SW480 (cell line): ENCODE measurements around the gene RIIAD1.
"Not testable (repeated sequence)": the region's sequence is repeated elsewhere in the genome, so short reads cannot be mapped to it uniquely, and the experiment has no call there.

Experiments
- DNase-seq: peaks from one replicate; pipeline ENCODE4 v3.0.0-alpha.2; 2016; ENCODE audit warnings: low spot score

The RIIAD1 gene

GRCh38 chr1:151711044-151711800 is 10.1 kb upstream of the RIIAD1 start:
- no peak for DNase-seq

- DNase-seq, result no peak
Measured at GRCh38 chr1:151711951-151712350, 9.4 kb upstream of the RIIAD1 start.

DNA sequence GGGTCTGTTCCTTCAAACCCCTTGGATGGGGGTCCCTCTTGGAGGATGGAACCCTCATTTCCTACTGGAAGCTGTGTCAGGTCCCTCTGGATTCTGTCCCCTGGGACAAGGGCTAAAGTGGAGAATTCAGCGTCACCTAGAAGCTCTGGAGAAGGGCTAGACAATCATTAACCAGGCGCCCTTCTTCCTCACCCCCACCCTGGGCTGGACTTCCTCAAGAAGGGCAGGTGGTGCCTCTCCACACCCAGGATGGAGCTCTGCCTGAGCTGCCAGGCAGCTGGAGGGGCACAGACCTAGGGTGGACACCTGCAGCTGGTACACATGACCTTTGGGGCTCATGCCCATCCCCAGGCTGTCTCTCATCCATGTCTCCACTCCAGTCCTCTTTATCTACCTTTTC is 8.3 kb upstream of the RIIAD1 start:
- DNase-seq, result no peak

- DNase-seq, result no peak
Measured at GRCh38 chr1:151713874-151714273, 7.4 kb upstream of the RIIAD1 start.

GRCh38 chr1:151714820-151715725 is 6.2 kb upstream of the RIIAD1 start:
- DNase-seq, result no peak

DNA sequence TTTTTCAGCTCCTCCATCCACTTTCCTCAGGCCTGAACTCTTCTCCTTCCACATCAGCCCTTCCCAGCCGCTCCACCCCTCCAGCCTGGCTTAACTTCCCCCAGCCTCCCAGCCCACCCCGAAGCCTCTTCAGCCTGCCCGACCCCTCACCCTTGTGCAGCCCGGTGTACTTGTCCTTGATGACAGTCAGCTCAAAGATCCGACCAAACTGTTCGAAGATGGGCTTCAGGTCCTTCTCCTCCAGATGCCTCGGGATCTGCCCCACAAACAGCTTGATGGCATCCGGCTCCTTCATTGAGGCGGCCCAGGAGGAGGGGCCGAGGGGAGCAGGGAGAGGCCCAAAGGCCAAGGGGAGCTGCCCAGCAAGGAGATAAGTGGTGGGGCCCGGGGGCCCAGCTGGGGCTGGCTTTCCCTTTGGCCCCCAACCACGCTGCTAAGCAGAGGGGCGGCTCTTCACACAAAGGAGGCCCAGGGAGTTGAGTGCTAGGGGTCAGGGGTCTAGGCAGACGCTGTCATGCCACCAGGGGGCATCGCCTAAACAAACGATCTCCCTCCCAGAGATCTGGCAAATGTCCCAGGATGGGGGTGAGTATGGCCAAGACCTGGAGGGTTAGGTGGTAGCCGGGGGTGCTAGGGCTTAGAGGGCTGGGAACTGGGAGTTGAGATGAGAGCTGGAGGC is 5.5 kb upstream of the RIIAD1 start:
- DNase-seq, result no peak

- no peak for DNase-seq
Measured at GRCh38 chr1:151716405-151716762, 4.9 kb upstream of the RIIAD1 start.

- DNase-seq, result peak; percentile 24
Measured at GRCh38 chr1:151716771-151717631, 4.3 kb upstream of the RIIAD1 start, which contains the start of gene CELF3. Gene CELF3, minus strand, starts transcription at chr1:151716803. Its CDS starts 783 bp downstream, at chr1:151716020.

- no peak for DNase-seq
Measured at GRCh38 chr1:151718011-151718431, 3.3 kb upstream of the RIIAD1 start.

DNA sequence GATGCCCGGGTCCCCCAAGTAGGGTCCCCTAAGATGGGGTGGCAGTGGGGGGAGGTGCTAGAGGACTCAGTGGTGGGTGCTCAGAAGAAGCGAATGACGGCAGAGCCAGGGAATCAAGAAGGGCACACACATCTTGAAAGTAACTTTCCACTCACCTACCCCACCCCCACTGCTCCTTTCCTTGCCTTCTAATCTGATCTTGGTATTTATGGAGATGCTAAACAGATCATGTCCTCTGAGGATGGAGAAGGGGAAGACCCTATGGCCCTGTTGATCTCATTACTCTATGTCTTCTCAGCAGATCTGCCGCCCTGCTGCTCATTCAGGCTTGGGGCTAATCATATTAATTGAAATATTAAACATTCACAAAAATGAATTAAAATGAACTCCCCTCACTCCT is 2.7 kb upstream of the RIIAD1 start:
- DNase-seq, result no peak

DNA sequence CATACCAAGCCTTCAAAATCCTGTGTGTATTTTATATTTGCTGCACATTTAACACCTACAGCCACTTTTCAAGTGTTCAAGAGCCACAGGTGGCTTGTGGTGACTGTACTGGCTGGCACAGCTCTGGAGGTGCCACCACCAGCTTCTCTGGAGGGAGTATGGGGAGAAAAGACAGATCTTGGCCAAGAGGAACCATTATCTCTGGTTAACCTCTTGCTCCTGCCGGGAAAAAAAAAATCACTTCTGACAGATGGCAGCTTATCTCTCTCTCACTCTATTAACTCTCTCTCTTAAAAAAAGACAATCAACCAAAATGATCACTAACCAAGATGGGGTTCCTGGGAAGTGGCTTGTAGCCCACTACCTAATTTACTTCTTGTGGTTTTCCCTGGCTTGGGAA is 1.2 kb upstream of the RIIAD1 start:
- no peak for DNase-seq

GRCh38 chr1:151720554-151720953 is 768 bp upstream of the RIIAD1 start:
- no peak for DNase-seq

DNA sequence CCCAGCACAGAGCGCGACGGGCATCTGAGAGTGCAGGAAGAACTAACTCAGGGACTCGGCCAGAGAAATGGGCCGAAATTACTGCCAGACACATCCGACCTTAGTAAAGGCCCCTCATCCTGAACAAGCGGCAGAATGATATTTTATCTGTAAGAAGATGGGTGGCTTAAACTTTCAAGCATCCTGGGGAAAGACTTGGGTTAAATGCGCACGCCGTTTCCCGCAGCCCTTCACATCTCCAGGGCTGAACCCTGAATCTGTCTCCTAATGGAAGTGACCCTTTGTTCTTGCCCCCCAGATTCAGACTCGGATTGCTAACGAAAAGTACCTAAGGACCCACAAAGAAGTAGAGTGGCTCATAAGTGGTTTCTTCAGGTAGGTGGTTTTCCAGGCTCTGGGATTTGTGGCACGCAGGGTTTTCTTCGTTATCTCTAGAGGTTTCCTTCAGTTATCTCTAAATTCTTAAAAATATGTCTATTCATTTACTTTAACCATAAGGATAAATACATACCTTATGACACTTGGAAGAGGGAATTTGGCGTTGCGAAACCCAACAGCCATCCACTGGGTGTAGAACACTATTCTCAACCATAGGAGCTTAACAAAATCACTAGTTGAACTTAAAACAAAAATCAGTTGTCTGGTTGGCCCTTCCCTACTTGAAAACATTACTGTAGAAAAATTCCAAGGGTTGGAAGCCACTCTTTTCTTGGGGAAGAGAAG is 627 bp downstream of the RIIAD1 start:
- DNase-seq, result no peak

- no peak for DNase-seq
Measured at GRCh38 chr1:151723726-151724370, 2.5 kb downstream of the RIIAD1 start.

- DNase-seq, result no peak
Measured at GRCh38 chr1:151728151-151729054, 7.1 kb downstream of the RIIAD1 start.

GRCh38 chr1:151729157-151729965 is 8.0 kb downstream of the RIIAD1 start:
- no peak for DNase-seq

DNA sequence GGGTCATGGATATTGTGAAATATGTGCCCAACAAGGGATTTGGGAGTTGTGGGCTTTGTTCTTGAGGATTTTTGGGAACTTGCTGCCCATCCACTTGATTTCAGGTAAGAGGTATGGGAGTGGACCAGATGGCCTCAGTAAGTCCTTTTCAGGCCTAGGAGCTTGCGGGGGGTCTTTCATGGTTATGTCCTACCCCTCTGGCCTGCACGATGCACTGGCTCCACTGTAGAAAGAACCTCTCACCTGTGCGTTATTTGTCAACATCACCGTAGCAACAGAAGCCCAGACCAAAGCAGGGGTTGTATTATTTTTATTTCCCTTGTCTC is 8.6 kb downstream of the RIIAD1 start:
- DNase-seq, result no peak

DNA sequence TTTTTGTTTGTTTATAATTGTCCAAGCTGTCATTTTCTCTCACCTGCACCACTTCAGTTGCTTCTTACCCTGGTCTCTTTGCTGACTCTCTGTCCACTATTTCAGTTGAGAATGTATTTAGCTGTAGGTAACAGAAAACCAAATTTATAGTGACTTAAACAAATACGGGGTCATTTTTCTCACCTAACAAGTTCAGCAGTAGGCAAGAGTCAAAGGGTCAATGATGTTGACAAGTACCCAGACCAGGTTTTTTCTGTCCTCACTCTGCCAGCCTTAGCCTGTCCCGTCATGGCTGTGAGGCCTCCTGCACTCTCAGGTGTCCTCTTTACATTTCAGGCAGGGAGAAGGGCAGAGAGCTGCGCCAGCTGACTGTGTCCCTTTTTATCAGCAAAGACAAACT is 11.8 kb downstream of the RIIAD1 start:
- no peak for DNase-seq

DNA sequence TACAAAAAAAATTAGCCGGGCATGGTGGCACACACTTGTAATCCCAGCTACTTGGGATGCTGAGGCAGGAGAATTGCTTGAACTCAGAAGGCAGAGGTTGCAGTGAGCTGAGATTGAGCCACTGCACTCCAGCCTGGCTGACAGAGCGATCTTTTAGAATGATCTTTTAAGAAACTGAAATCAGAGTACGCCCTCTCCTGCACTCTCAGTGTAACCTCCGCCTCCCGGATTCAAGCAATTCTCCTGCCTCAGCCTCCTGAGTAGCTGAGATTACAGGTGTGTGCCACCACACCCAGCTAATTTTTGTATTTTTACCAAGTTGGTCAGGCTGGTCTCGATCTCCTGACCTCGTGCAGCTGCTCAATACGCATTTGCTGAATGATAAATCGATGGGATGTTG is 12.7 kb downstream of the RIIAD1 start:
- DNase-seq, result not testable (repeated sequence)
